ENCODE data around the gene CNTN4. TPM values are rescaled to one million over a fixed set of nuclear protein-coding genes. Genes with fewer than 3 reads are reported as not detected.

Gene CNTN4
- total RNA-seq, 1 experiment from 2014 or later, result not detected

GRCh38 chr3:2826453-2826852, 727.8 kb downstream of the CNTN4 start (continued):
- TF ChIP-seq ZNF281 (CRISPR knock-in tag; IDR thresholded peaks at IDR 0.05), result no peak
- TF ChIP-seq EMX1 (CRISPR knock-in tag; IDR thresholded peaks at IDR 0.05), result no peak

GRCh38 chr3:2837239-2837638, 738.6 kb downstream of the CNTN4 start:
- POLR2A ChIA-PET, result no interaction called here

More at GRCh38 chr3:2837239-2837638, 738.6 kb downstream of the CNTN4 start:
- no peak overlapping the region for H3K4me3 Mint-ChIP-seq
- no peaks in the 10 kb centered on the region for H3K27me3 Mint-ChIP-seq (ENCODE audit: low read depth)
- TF ChIP-seq NR2C2 (CRISPR knock-in tag; IDR thresholded peaks at IDR 0.05) (no peak), IRF1 (CRISPR knock-in tag; IDR thresholded peaks at IDR 0.05) (no peak), KAT7 (CRISPR knock-in tag; IDR thresholded peaks at IDR 0.05; ENCODE audit: borderline replicate concordance) (no peak), HMGA2 (CRISPR knock-in tag; IDR thresholded peaks at IDR 0.05) (no peak), JAZF1 (CRISPR knock-in tag; IDR thresholded peaks at IDR 0.05) (no peak), PRRX2 (CRISPR knock-in tag; IDR thresholded peaks at IDR 0.05) (no peak), AR (CRISPR knock-in tag; IDR thresholded peaks at IDR 0.05) (no peak), E2F4 (CRISPR knock-in tag; IDR thresholded peaks at IDR 0.05; ENCODE audit: borderline replicate concordance, low read depth) (no peak), ESRRA (CRISPR knock-in tag; IDR thresholded peaks at IDR 0.05; ENCODE audit: borderline replicate concordance) (no peak), ATF2 (CRISPR knock-in tag; IDR thresholded peaks at IDR 0.05; ENCODE audit: borderline replicate concordance, low read depth) (no peak), SMAD3 (CRISPR knock-in tag; IDR thresholded peaks at IDR 0.05; ENCODE audit: borderline replicate concordance) (no peak), MXD4 (CRISPR knock-in tag; IDR thresholded peaks at IDR 0.05; ENCODE audit: borderline replicate concordance) (no peak), MAX (CRISPR knock-in tag; IDR thresholded peaks at IDR 0.05) (no peak), ATF3 (CRISPR knock-in tag; conservative IDR thresholded peaks at IDR 0.05) (no peak), CREM (CRISPR knock-in tag; IDR thresholded peaks at IDR 0.05) (no peak), ZNF232 (CRISPR knock-in tag; IDR thresholded peaks at IDR 0.05) (no peak), OVOL2 (CRISPR knock-in tag; IDR thresholded peaks at IDR 0.05; ENCODE audit: borderline replicate concordance) (no peak), NFE2L1 (CRISPR knock-in tag; IDR thresholded peaks at IDR 0.05) (no peak)
- CTCF ChIA-PET, result no interaction called here
- peaks cover 63% of the 10 kb centered on the region for H3K9me3 Mint-ChIP-seq
- H3K36me3 Mint-ChIP-seq, result peaks cover 41% of the 10 kb centered on the region
- H3K4me1 Mint-ChIP-seq, result no peaks in the 10 kb centered on the region
- no peak for DNase-seq (ENCODE audit: low spot score)
- no peak overlapping the region for H3K27ac Mint-ChIP-seq
- ATAC-seq, result no peak
